Erythroblast (primary cell): ENCODE data around the gene FAM240A.

Source experiments
- DNase-seq, 2 experiments: peaks; one replicate each; lab custom pipeline; 2025; lab: John Stamatoyannopoulos, UW
- GATA1 ChIP-seq: IDR thresholded peaks from 2 replicates; pipeline ENCODE4 v1.6.1; 2011; ENCODE audit warnings: low read depth, mild to moderate bottlenecking, control low read depth, low read length, moderate library complexity
- POLR2A ChIP-seq: IDR thresholded peaks from 2 replicates; pipeline ENCODE4 v1.6.1; 2011; ENCODE audit warnings: mild to moderate bottlenecking, low read length

Gene FAM240A

GRCh38 chr3:46665763-46666452 is 53.6 kb downstream of the FAM240A start:
- no peak for TF ChIP-seq POLR2A
- TF ChIP-seq GATA1 = no peak
- no peak for DNase-seq

GRCh38 chr3:46666453-46666845 is 54.1 kb downstream of the FAM240A start:
- TF ChIP-seq POLR2A = no peak
- TF ChIP-seq GATA1 = no peak
- DNase-seq = no peak

GRCh38 chr3:46667061-46667621 is 54.8 kb downstream of the FAM240A start:
- DNase-seq = no peak

GRCh38 chr3:46667657-46668056 is 55.3 kb downstream of the FAM240A start:
- TF ChIP-seq GATA1 = no peak
- TF ChIP-seq POLR2A = no peak
- DNase-seq = no peak

More at GRCh38 chr3:46667061-46667621, 54.8 kb downstream of the FAM240A start:
- no peak for TF ChIP-seq GATA1
- TF ChIP-seq POLR2A = no peak

- TF ChIP-seq POLR2A (no peak), GATA1 (no peak)
These were observed 55.8 kb downstream of the FAM240A start for GRCh38 chr3:46668116-46668515.

GRCh38 chr3:46668591-46668990 is 56.3 kb downstream of the FAM240A start:
- DNase-seq = no peak

More at GRCh38 chr3:46668116-46668515, 55.8 kb downstream of the FAM240A start:
- no peak for DNase-seq

GRCh38 chr3:46669191-46669999 is 57.1 kb downstream of the FAM240A start:
- TF ChIP-seq POLR2A = no peak
- TF ChIP-seq GATA1 = no peak
- no peak for DNase-seq

More at GRCh38 chr3:46668591-46668990, 56.3 kb downstream of the FAM240A start:
- TF ChIP-seq GATA1 (no peak), POLR2A (no peak)

GRCh38 chr3:46670000-46670890 is 57.9 kb downstream of the FAM240A start:
- TF ChIP-seq GATA1 (no peak), POLR2A (no peak)
- DNase-seq = no peak

GRCh38 chr3:46670891-46671427 is 58.6 kb downstream of the FAM240A start:
- no peak for TF ChIP-seq GATA1
- TF ChIP-seq POLR2A = no peak
- DNase-seq = no peak

GRCh38 chr3:46671541-46672348 is 59.4 kb downstream of the FAM240A start:
- DNase-seq = no peak
- TF ChIP-seq GATA1 (no peak), POLR2A (no peak)

- no peak for DNase-seq
These were observed 60.0 kb downstream of the FAM240A start for GRCh38 chr3:46672349-46672695.

More at GRCh38 chr3:46672349-46672695, 60.0 kb downstream of the FAM240A start:
- TF ChIP-seq GATA1 = no peak
- TF ChIP-seq POLR2A = no peak
